ENCODE results near the gene FADS3. TPM values are rescaled to one million over a fixed set of nuclear protein-coding genes. Genes with fewer than 3 reads are reported as not detected.

FADS3 gene, protein sequence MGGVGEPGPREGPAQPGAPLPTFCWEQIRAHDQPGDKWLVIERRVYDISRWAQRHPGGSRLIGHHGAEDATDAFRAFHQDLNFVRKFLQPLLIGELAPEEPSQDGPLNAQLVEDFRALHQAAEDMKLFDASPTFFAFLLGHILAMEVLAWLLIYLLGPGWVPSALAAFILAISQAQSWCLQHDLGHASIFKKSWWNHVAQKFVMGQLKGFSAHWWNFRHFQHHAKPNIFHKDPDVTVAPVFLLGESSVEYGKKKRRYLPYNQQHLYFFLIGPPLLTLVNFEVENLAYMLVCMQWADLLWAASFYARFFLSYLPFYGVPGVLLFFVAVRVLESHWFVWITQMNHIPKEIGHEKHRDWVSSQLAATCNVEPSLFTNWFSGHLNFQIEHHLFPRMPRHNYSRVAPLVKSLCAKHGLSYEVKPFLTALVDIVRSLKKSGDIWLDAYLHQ
- 58.2 TPM for total RNA-seq
- polyA plus RNA-seq (ENCODE audit: insufficient read depth, low read depth, low replicate concordance) = 20.5 TPM
- long read RNA-seq, donor 1, partial matches to known transcripts = 0 of 4 reads
- long read RNA-seq, donor 1, other reads (novel, unspliced or antisense) = 0 of 4 reads
- long read RNA-seq, donor 2, transcript FADS3-201 (12 exons, 1,779 nt) = major isoform, 5 of 5 reads
- long read RNA-seq, donor 2, partial matches to known transcripts = 0 of 5 reads
- long read RNA-seq, donor 2, other reads (novel, unspliced or antisense) = 0 of 5 reads
- long read RNA-seq, donor 3, partial matches to known transcripts = 0 of 4 reads
- long read RNA-seq, donor 3, other reads (novel, unspliced or antisense) = 0 of 4 reads
- long read RNA-seq, donor 4, transcript FADS3-201 (12 exons, 1,779 nt) = major isoform, 5 of 6 reads
- long read RNA-seq, donor 4, partial matches to known transcripts = 0 of 6 reads
- long read RNA-seq, donor 4, other reads (novel, unspliced or antisense) = 0 of 6 reads
- long read RNA-seq, donor 5 = 0 reads
- long read RNA-seq, donor 6, partial matches to known transcripts = 0 of 4 reads
- long read RNA-seq, donor 6, other reads (novel, unspliced or antisense) = 0 of 4 reads
- long read RNA-seq, donor 7, transcript FADS3-201 (12 exons, 1,779 nt) = major isoform, 35 of 97 reads
- long read RNA-seq, donor 7, partial matches to known transcripts = 16 of 97 reads
- long read RNA-seq, donor 7, other reads (novel, unspliced or antisense) = 46 of 97 reads
- long read RNA-seq, donor 8, partial matches to known transcripts = 0 of 4 reads
- long read RNA-seq, donor 8, other reads (novel, unspliced or antisense) = 0 of 4 reads
- long read RNA-seq, donor 9, partial matches to known transcripts = 0 of 2 reads
- long read RNA-seq, donor 9, other reads (novel, unspliced or antisense) = 0 of 2 reads
- long read RNA-seq, donor 10, partial matches to known transcripts = 0 of 2 reads
- long read RNA-seq, donor 10, other reads (novel, unspliced or antisense) = 0 of 2 reads

- DNase-seq = peak; percentile 79 to 96 (median 92)
- Histone ChIP-seq H3K27me3 (ENCODE audit: control insufficient read depth, insufficient read depth, low read length) (no peaks in the 10 kb centered on the region), H3K9me3 (ENCODE audit: control insufficient read depth in 2 of 3, insufficient read depth in 1 of 3, low read length in 3 of 3) (no peaks in the 10 kb centered on the region), H3K27ac (ENCODE audit: low read depth in 2 of 2, low read length in 2 of 2) (peak within 1 kb of the TSS; percentile 51 to 53), H3K9ac (ENCODE audit: low read length in 3 of 3) (peak within 1 kb of the TSS in 2 of 3 donors; percentile 46 to 85), H3K4me1 (ENCODE audit: control insufficient read depth in 2 of 3, insufficient read depth in 2 of 3, low read depth in 1 of 3, low read length in 3 of 3) (peaks cover 0 to 13% (median 13%) of the 10 kb centered on the region in 3 donors), H3K36me3 (ENCODE audit: control insufficient read depth in 2 of 3, insufficient read depth in 3 of 3, low read length in 3 of 3) (no peaks in the 10 kb centered on the region), H3K4me3 (ENCODE audit: low read length in 3 of 3) (peak within 1 kb of the TSS; percentile 41 to 69 (median 53))
- TF ChIP-seq, protein P1, sequence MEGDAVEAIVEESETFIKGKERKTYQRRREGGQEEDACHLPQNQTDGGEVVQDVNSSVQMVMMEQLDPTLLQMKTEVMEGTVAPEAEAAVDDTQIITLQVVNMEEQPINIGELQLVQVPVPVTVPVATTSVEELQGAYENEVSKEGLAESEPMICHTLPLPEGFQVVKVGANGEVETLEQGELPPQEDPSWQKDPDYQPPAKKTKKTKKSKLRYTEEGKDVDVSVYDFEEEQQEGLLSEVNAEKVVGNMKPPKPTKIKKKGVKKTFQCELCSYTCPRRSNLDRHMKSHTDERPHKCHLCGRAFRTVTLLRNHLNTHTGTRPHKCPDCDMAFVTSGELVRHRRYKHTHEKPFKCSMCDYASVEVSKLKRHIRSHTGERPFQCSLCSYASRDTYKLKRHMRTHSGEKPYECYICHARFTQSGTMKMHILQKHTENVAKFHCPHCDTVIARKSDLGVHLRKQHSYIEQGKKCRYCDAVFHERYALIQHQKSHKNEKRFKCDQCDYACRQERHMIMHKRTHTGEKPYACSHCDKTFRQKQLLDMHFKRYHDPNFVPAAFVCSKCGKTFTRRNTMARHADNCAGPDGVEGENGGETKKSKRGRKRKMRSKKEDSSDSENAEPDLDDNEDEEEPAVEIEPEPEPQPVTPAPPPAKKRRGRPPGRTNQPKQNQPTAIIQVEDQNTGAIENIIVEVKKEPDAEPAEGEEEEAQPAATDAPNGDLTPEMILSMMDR (IDR thresholded peaks at IDR 0.05; ENCODE audit: borderline replicate concordance, extremely low read depth, insufficient read depth) = no peak
- intact Hi-C loops (cut with DNase I) = no loop called here
- FAIRE-seq = no peak
Observed at GRCh38 chr11:61891331-61892084, at the start of gene FADS3. FADS3 (minus strand) TSS chr11:61891545; CDS start chr11:61891381, 164 bp downstream.

- H3K27me3 ChIP-seq (ENCODE audit: control insufficient read depth, insufficient read depth, low read length) = no peaks in the 10 kb centered on the region
- no peaks in the 10 kb centered on the region for H3K36me3 ChIP-seq (ENCODE audit: control insufficient read depth in 2 of 3, insufficient read depth in 3 of 3, low read length in 3 of 3)
- DNase-seq = no peak
- H3K27ac ChIP-seq (ENCODE audit: low read depth in 2 of 2, low read length in 2 of 2) = no peak overlapping the region
- H3K9me3 ChIP-seq (ENCODE audit: control insufficient read depth in 2 of 3, insufficient read depth in 1 of 3, low read length in 3 of 3) = peaks cover 0 to 2% (median 0%) of the 10 kb centered on the region in 3 donors
- TF ChIP-seq, protein P1 (IDR thresholded peaks at IDR 0.05; ENCODE audit: borderline replicate concordance, extremely low read depth, insufficient read depth) = no peak
- H3K4me1 ChIP-seq (ENCODE audit: control insufficient read depth in 2 of 3, insufficient read depth in 2 of 3, low read depth in 1 of 3, low read length in 3 of 3) = no peaks in the 10 kb centered on the region
- FAIRE-seq = no peak
- no peak overlapping the region for H3K9ac ChIP-seq (ENCODE audit: low read length in 3 of 3)
- intact Hi-C loops (cut with DNase I) = no loop called here
- no peak overlapping the region for H3K4me3 ChIP-seq (ENCODE audit: low read length in 3 of 3)
Observed at GRCh38 chr11:61940466-61940865, 49.1 kb upstream of the FADS3 start.

- Histone ChIP-seq H3K9ac (ENCODE audit: low read length in 3 of 3) (no peak overlapping the region), H3K4me1 (ENCODE audit: control insufficient read depth in 2 of 3, insufficient read depth in 2 of 3, low read depth in 1 of 3, low read length in 3 of 3) (no peaks in the 10 kb centered on the region), H3K9me3 (ENCODE audit: control insufficient read depth in 2 of 3, insufficient read depth in 1 of 3, low read length in 3 of 3) (peaks cover 0 to 2% (median 0%) of the 10 kb centered on the region in 3 donors), H3K27me3 (ENCODE audit: control insufficient read depth, insufficient read depth, low read length) (no peaks in the 10 kb centered on the region), H3K4me3 (ENCODE audit: low read length in 3 of 3) (no peak overlapping the region), H3K36me3 (ENCODE audit: control insufficient read depth in 2 of 3, insufficient read depth in 3 of 3, low read length in 3 of 3) (no peaks in the 10 kb centered on the region), H3K27ac (ENCODE audit: low read depth in 2 of 2, low read length in 2 of 2) (no peak overlapping the region)
- TF ChIP-seq, protein P1 (IDR thresholded peaks at IDR 0.05; ENCODE audit: borderline replicate concordance, extremely low read depth, insufficient read depth) = no peak
- FAIRE-seq = no peak
- intact Hi-C loops (cut with DNase I) = no loop called here
- no peak for DNase-seq
Observed at GRCh38 chr11:61935861-61936260, 44.5 kb upstream of the FADS3 start.

All from kidney (tissue), 22 donors.